H1 (cell line): Measurements from ENCODE around the gene NR2F2. TPM values are rescaled to one million over a fixed set of nuclear protein-coding genes. Genes with fewer than 3 reads are reported as not detected.

ENCODE experiments used
- BCL11A ChIP-seq, 2 experiments: IDR thresholded peaks; one replicate each; pipeline ENCODE4 v1.6.1; 2011; ENCODE audit warnings: low read depth in 2 of 2, low read length in 2 of 2, mild to moderate bottlenecking in 2 of 2
- CEBPB ChIP-seq: IDR thresholded peaks from 2 replicates; pipeline ENCODE4 v1.6.1; 2012; ENCODE audit warnings: low read depth, low read length
- CHD7 ChIP-seq: fragments of 300-600 bp; sonication (generic); IDR thresholded peaks from 2 replicates; pipeline ENCODE4 v1.7.1; 2012; ENCODE audit warnings: low read length, moderate library complexity, mild to moderate bottlenecking, inconsistent platforms; ENCODE audit not compliant: insufficient replicate concordance
- HDAC2 ChIP-seq, 2 experiments: fragments of 300-600 bp in 1 of 2; sonication (generic) in 1 of 2; IDR thresholded peaks; 2 replicates each; pipeline ENCODE4 v1.6.1; 2011 to 2012; ENCODE audit warnings: low read depth in 2 of 2, low read length in 2 of 2, mild to moderate bottlenecking in 2 of 2, moderate library complexity in 2 of 2, borderline replicate concordance in 1 of 2, inconsistent platforms in 1 of 2
- KDM1A ChIP-seq: fragments of 200-600, 300-600 bp; sonication (generic); IDR thresholded peaks from 2 replicates; pipeline ENCODE4 v1.7.1; 2016; ENCODE audit warnings: mild to moderate bottlenecking, low read length, borderline replicate concordance
- SIN3A ChIP-seq, 2 experiments: IDR thresholded peaks in 1 of 2; conservative IDR thresholded peaks in 1 of 2; 2 replicates each; pipeline ENCODE4 v1.6.1; 2011 to 2012; ENCODE audit warnings: low read length in 2 of 2, improper control_type of control experiment in 1 of 2, low read depth in 1 of 2, mild to moderate bottlenecking in 1 of 2
- SP1 ChIP-seq: IDR thresholded peaks from 2 replicates; pipeline ENCODE4 v1.6.1; 2011; ENCODE audit warnings: low read depth, low read length
- polyA plus RNA-seq, 7 experiments: library from polyadenylated mRNA; depleted of rRNA in 3 of 7; stranded (reverse) in 5 of 7; unstranded in 2 of 7; fragments of >200 nt in 5 of 7; fragments of 200-250 nt in 2 of 7; gene quantifications; 1 replicate in 5 of 7; 2 replicates in 1 of 7; 4 replicates in 1 of 7; pipeline versions ENCODE4 v1.2.1 to v1.2.3, GENCODE V29; 2011 to 2013; ENCODE audit warnings: missing spikeins in 2 of 7, mixed read lengths in 2 of 7
- total RNA-seq: library from RNA; stranded (reverse); fragmentation: NEBNext Ultra II Directional; extraction: Animal tissue kit (Norgen Biotek cat#: 25700); gene quantifications from 2 replicates; pipeline ENCODE4 v1.2.1, GENCODE V29; 2021

NR2F2 gene
- total and polyA plus RNA-seq, 2 of the 8 experiments (the other 6 are each of a cell fraction or from before 2014, with no cell fraction given): 0.03 TPM; not detected in 1

GRCh38 chr15:96348112-96349027 is 17.9 kb downstream of the NR2F2 start (continued):
- TF ChIP-seq BCL11A (IDR thresholded peaks at IDR 0.05; ENCODE audit: low read depth in 2 of 2, low read length in 2 of 2) (no peak), SP1 (no peak), CEBPB (no peak), CHD7 (no peak), KDM1A (no peak), HDAC2 (IDR thresholded peaks at IDR 0.05; ENCODE audit: borderline replicate concordance in 1 of 2, low read depth in 2 of 2, low read length in 2 of 2) (no peak), SIN3A (conservative IDR thresholded peaks at IDR 0.05 in 1 of 2, IDR thresholded peaks at IDR 0.05 in 1 of 2; ENCODE audit: low read depth in 1 of 2, low read length in 2 of 2) (no peak)
